T-helper 2 cell (primary cell): ENCODE measurements around the gene DHRSX.
"Not testable (repeated sequence)": the region's sequence is repeated elsewhere in the genome, so short reads cannot be mapped to it uniquely, and the experiment has no call there.

Experiments
- DNase-seq, 5 experiments: peaks; one replicate each; pipeline versions ENCODE4 v3.0.0 to v3.0.0-alpha.2; 2012 to 2022

DHRSX gene

GRCh38 chrX:2471641-2472040 lies 29.1 kb downstream of the DHRSX start:
- no peak for DNase-seq

- not testable (repeated sequence) for DNase-seq
These were observed 29.6 kb downstream of the DHRSX start for GRCh38 chrX:2471126-2471525.

- DNase-seq = not testable (repeated sequence)
These were observed 30.9 kb downstream of the DHRSX start for GRCh38 chrX:2469852-2470251.

- DNase-seq = no peak
These were observed 31.5 kb downstream of the DHRSX start for GRCh38 chrX:2469196-2469685.

GRCh38 chrX:2468261-2469195 lies 32.2 kb downstream of the DHRSX start:
- DNase-seq = no peak

GRCh38 chrX:2466876-2467656 lies 33.7 kb downstream of the DHRSX start:
- DNase-seq = no peak

- DNase-seq = no peak
These were observed 36.1 kb downstream of the DHRSX start for GRCh38 chrX:2464677-2465166.

GRCh38 chrX:2463973-2464676 lies 36.7 kb downstream of the DHRSX start:
- no peak for DNase-seq

GRCh38 chrX:2463481-2463880 lies 37.3 kb downstream of the DHRSX start:
- not testable (repeated sequence) for DNase-seq

GRCh38 chrX:2462780-2463179 lies 38.0 kb downstream of the DHRSX start:
- no peak for DNase-seq

- DNase-seq = no peak
These were observed 38.7 kb downstream of the DHRSX start for GRCh38 chrX:2462074-2462473.

- no peak for DNase-seq
These were observed 39.1 kb downstream of the DHRSX start for GRCh38 chrX:2461711-2462016.

GRCh38 chrX:2460821-2461710 lies 39.7 kb downstream of the DHRSX start:
- DNase-seq = not testable (repeated sequence)

GRCh38 chrX:2460048-2460447 lies 40.7 kb downstream of the DHRSX start:
- not testable (repeated sequence) for DNase-seq

- no peak for DNase-seq
These were observed 42.5 kb downstream of the DHRSX start for GRCh38 chrX:2458309-2458708.

- DNase-seq = no peak
These were observed 43.3 kb downstream of the DHRSX start for GRCh38 chrX:2457289-2458133.

GRCh38 chrX:2456091-2456490 lies 44.7 kb downstream of the DHRSX start:
- not testable (repeated sequence) for DNase-seq

GRCh38 chrX:2454620-2455019 lies 46.2 kb downstream of the DHRSX start:
- DNase-seq = not testable (repeated sequence)

- DNase-seq = no peak
These were observed 48.0 kb downstream of the DHRSX start for GRCh38 chrX:2452799-2453198.

- DNase-seq = no peak
These were observed 48.4 kb downstream of the DHRSX start for GRCh38 chrX:2452317-2452784.
